ENCODE data around the gene SERPINB10.

DNA sequence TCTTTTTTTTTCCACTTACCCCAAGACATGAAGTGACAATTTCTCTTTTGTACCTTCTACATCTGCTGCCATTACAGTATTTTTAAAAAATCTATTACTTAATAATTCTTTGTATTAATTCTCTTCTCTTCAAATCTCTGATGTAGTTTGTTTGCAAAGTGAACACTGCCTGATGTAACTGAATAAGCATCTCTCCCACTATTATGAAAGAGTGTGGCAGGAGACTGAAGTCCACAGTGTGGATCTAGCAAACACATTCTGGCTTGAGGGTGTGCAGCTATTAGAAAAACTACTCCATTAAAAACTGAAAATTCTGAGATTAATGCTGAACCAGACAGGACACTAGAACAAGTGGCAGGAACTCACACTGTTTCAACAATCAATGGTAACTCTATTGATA is 57.1 kb downstream of the SERPINB10 start:
- TF ChIP-seq, protein P1, sequence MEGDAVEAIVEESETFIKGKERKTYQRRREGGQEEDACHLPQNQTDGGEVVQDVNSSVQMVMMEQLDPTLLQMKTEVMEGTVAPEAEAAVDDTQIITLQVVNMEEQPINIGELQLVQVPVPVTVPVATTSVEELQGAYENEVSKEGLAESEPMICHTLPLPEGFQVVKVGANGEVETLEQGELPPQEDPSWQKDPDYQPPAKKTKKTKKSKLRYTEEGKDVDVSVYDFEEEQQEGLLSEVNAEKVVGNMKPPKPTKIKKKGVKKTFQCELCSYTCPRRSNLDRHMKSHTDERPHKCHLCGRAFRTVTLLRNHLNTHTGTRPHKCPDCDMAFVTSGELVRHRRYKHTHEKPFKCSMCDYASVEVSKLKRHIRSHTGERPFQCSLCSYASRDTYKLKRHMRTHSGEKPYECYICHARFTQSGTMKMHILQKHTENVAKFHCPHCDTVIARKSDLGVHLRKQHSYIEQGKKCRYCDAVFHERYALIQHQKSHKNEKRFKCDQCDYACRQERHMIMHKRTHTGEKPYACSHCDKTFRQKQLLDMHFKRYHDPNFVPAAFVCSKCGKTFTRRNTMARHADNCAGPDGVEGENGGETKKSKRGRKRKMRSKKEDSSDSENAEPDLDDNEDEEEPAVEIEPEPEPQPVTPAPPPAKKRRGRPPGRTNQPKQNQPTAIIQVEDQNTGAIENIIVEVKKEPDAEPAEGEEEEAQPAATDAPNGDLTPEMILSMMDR (IDR thresholded peaks at IDR 0.05; ENCODE audit: low read length) = no peak
- no peak for TF ChIP-seq EZH2 (IDR thresholded peaks at IDR 0.05; ENCODE audit: borderline replicate concordance, low read length)

All from OCI-LY1 (cell line).